ENCODE measurements around the gene SLF2. TPM values are rescaled to one million over a fixed set of nuclear protein-coding genes. Genes with fewer than 3 reads are reported as not detected.
A peak's percentile ranks its signal among the peaks of the same experiment; 100 is the strongest.

SLF2 gene
- total and polyA plus RNA-seq, 2 of the 13 experiments (the other 11 are each of a cell fraction or from before 2014, with no cell fraction given), result 12.2 to 48.1 TPM

GRCh38 chr10:100878291-100878910 is 34.4 kb upstream of the SLF2 start (continued):
- TF ChIP-seq, protein P1, sequence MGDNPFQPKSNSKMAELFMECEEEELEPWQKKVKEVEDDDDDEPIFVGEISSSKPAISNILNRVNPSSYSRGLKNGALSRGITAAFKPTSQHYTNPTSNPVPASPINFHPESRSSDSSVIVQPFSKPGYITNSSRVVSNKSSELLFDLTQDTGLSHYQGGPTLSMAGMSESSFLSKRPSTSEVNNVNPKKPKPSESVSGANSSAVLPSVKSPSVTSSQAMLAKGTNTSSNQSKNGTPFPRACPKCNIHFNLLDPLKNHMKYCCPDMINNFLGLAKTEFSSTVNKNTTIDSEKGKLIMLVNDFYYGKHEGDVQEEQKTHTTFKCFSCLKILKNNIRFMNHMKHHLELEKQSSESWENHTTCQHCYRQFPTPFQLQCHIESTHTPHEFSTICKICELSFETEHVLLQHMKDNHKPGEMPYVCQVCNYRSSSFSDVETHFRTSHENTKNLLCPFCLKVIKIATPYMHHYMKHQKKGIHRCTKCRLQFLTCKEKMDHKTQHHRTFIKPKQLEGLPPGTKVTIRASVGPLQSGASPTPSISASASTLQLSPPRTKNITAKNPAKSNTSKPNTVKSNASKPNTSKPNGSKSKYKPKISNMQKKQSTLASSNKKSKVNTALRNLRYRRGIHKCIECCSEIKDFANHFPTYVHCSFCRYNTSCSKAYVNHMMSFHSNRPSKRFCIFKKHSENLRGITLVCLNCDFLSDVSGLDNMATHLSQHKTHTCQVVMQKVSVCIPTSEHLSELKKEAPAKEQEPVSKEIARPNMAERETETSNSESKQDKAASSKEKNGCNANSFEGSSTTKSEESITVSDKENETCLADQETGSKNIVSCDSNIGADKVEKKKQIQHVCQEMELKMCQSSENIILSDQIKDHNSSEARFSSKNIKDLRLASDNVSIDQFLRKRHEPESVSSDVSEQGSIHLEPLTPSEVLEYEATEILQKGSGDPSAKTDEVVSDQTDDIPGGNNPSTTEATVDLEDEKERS (CRISPR knock-in tag; IDR thresholded peaks at IDR 0.05), result peak; percentile 39; the same call in 1 of the 2 replicates
- TF ChIP-seq DZIP1 (CRISPR knock-in tag; IDR thresholded peaks at IDR 0.05), result no peak
- TF ChIP-seq IRF1 (CRISPR knock-in tag; IDR thresholded peaks at IDR 0.05; ENCODE audit: low read depth), result no peak
- TF ChIP-seq ZNF557 (CRISPR knock-in tag; IDR thresholded peaks at IDR 0.05), result no peak
- TF ChIP-seq HDAC1 (CRISPR knock-in tag; IDR thresholded peaks at IDR 0.05), result 0 out of 2 replicates have a peak, but pooled peaks have one; percentile 40
- peak; percentile 39; the same call in 1 of the 2 replicates for TF ChIP-seq KDM2A (CRISPR knock-in tag; IDR thresholded peaks at IDR 0.05; ENCODE audit: borderline replicate concordance, low read depth)
- TF ChIP-seq ZNF101 (CRISPR knock-in tag; IDR thresholded peaks at IDR 0.05; ENCODE audit: borderline replicate concordance, low read depth), result no peak
- TF ChIP-seq, protein P2, sequence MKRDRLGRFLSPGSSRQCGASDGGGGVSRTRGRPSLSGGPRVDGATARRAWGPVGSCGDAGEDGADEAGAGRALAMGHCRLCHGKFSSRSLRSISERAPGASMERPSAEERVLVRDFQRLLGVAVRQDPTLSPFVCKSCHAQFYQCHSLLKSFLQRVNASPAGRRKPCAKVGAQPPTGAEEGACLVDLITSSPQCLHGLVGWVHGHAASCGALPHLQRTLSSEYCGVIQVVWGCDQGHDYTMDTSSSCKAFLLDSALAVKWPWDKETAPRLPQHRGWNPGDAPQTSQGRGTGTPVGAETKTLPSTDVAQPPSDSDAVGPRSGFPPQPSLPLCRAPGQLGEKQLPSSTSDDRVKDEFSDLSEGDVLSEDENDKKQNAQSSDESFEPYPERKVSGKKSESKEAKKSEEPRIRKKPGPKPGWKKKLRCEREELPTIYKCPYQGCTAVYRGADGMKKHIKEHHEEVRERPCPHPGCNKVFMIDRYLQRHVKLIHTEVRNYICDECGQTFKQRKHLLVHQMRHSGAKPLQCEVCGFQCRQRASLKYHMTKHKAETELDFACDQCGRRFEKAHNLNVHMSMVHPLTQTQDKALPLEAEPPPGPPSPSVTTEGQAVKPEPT (CRISPR knock-in tag; IDR thresholded peaks at IDR 0.05; ENCODE audit: low read depth), result 0 out of 2 replicates have a peak, but pooled peaks have one; percentile 60
- no peak; the same call in 1 of the 2 replicates for TF ChIP-seq ZFP1 (CRISPR knock-in tag; IDR thresholded peaks at IDR 0.05)
- no peak for TF ChIP-seq FOXO1 (CRISPR knock-in tag; IDR thresholded peaks at IDR 0.05)
- TF ChIP-seq SNRNP70 (IDR thresholded peaks at IDR 0.05; ENCODE audit: low read depth, low read length), result no peak
- TF ChIP-seq ZNF747 (CRISPR knock-in tag; IDR thresholded peaks at IDR 0.05; ENCODE audit: borderline replicate concordance), result 0 out of 2 replicates have a peak, but pooled peaks have one; percentile 20
- no peak for TF ChIP-seq ZBTB38 (CRISPR knock-in tag; IDR thresholded peaks at IDR 0.05)
- TF ChIP-seq NRL (CRISPR knock-in tag; IDR thresholded peaks at IDR 0.05; ENCODE audit: borderline replicate concordance), result no peak
- peak; percentile 73; the same call in 1 of the 2 replicates for TF ChIP-seq YEATS2 (CRISPR knock-in tag; IDR thresholded peaks at IDR 0.05; ENCODE audit: borderline replicate concordance)
- no peak for TF ChIP-seq DNMT1 (CRISPR knock-in tag; IDR thresholded peaks at IDR 0.05)
- TF ChIP-seq ZNF891 (CRISPR knock-in tag; IDR thresholded peaks at IDR 0.05), result no peak
- TF ChIP-seq ZNF691 (CRISPR knock-in tag; IDR thresholded peaks at IDR 0.05; ENCODE audit: borderline replicate concordance, low read depth), result peak; percentile 54; the same call in 1 of the 2 replicates

All from HepG2 (cell line).